ENCODE data around the gene SHANK1.

The SHANK1 gene

GRCh38 chr19:50739914-50740426, 20.4 kb upstream of the SHANK1 start:
- H3K4me3 ChIP-seq (replicated peaks; ENCODE audit: low read depth, low read length), result no peak overlapping the region
- no peak for DNase-seq (ENCODE audit: low read depth)
- TF ChIP-seq CTCF (IDR thresholded peaks at IDR 0.05; ENCODE audit: low read length, missing control alignments), result no peak

- TF ChIP-seq CTCF (IDR thresholded peaks at IDR 0.05; ENCODE audit: low read length, missing control alignments), result no peak
- H3K4me3 ChIP-seq (replicated peaks; ENCODE audit: low read depth, low read length), result no peak overlapping the region
- no peak for DNase-seq (ENCODE audit: low read depth)
These were observed 19.7 kb upstream of the SHANK1 start for GRCh38 chr19:50739132-50739913.

- no peak overlapping the region for H3K4me3 ChIP-seq (replicated peaks; ENCODE audit: low read depth, low read length)
- TF ChIP-seq CTCF (IDR thresholded peaks at IDR 0.05; ENCODE audit: low read length, missing control alignments), result no peak
These were observed 16.7 kb upstream of the SHANK1 start for GRCh38 chr19:50736338-50736737.

GRCh38 chr19:50735869-50736268, 16.3 kb upstream of the SHANK1 start:
- DNase-seq (ENCODE audit: low read depth), result no peak
- no peak overlapping the region for H3K4me3 ChIP-seq (replicated peaks; ENCODE audit: low read depth, low read length)
- TF ChIP-seq CTCF (IDR thresholded peaks at IDR 0.05; ENCODE audit: low read length, missing control alignments), result no peak

More at GRCh38 chr19:50736338-50736737, 16.7 kb upstream of the SHANK1 start:
- no peak for DNase-seq (ENCODE audit: low read depth)

- no peak for DNase-seq (ENCODE audit: low read depth)
- no peak for TF ChIP-seq CTCF (IDR thresholded peaks at IDR 0.05; ENCODE audit: low read length, missing control alignments)
- H3K4me3 ChIP-seq (replicated peaks; ENCODE audit: low read depth, low read length), result no peak overlapping the region
These were observed 10.3 kb upstream of the SHANK1 start for GRCh38 chr19:50729894-50730293.

- DNase-seq (ENCODE audit: low read depth), result peak; percentile 87
- TF ChIP-seq CTCF (IDR thresholded peaks at IDR 0.05; ENCODE audit: low read length, missing control alignments), result no peak
- H3K4me3 ChIP-seq (replicated peaks; ENCODE audit: low read depth, low read length), result peak overlapping the region; percentile 12
These were observed 8.6 kb upstream of the SHANK1 start for GRCh38 chr19:50728084-50728737.
